B cell (primary cell): ENCODE data around the gene UBTD1. TPM values are rescaled to one million over a fixed set of nuclear protein-coding genes. Genes with fewer than 3 reads are reported as not detected.

ENCODE experiments used
- ATAC-seq: fragments of 200-7000 bp; cut with Tn5 transposase; one replicate; pipeline ENCODE4 v1.10.0; 2021; ENCODE audit warnings: low read depth, mild to moderate bottlenecking, moderate number of reproducible peaks, moderate library complexity
- CTCF ChIA-PET: fragments of 350-600 bp; sonication (Branson Sonifier 250); formaldehyde crosslinking; loops from one replicate; lab custom pipeline; 2021; ENCODE audit warnings: antibody characterized with exemption, inconsistent platforms; lab: Charles Lee
- POLR2A ChIA-PET: fragments of 350-600 bp; sonication (Branson Sonifier 250); formaldehyde crosslinking; loops from one replicate; lab custom pipeline; 2021; ENCODE audit warnings: antibody characterized with exemption; lab: Charles Lee
- DNase-seq: peaks from one replicate; pipeline ENCODE4 v3.0.0; 2013
- H2AFZ ChIP-seq: 2 replicates; pipeline ENCODE4 v1.6.1; 2012; ENCODE audit warnings: mild to moderate bottlenecking, low read depth, low read length; ENCODE audit not compliant: insufficient read depth, poor library complexity, severe bottlenecking
- H3K27ac ChIP-seq, 2 donors: 1 replicate in 1 of 2; 2 replicates in 1 of 2; pipeline ENCODE4 v1.5.1; 2012 to 2013; ENCODE audit warnings: low read length in 2 of 2, mild to moderate bottlenecking in 2 of 2, moderate library complexity in 1 of 2
- H3K27me3 ChIP-seq, 4 experiments: fragments of 200-600 bp in 1 of 4; sonication (generic) in 1 of 4; replicated peaks in 1 of 4; 1 replicate in 2 of 4; 2 replicates in 2 of 4; pipeline versions ENCODE4 v1.6.1 to v1.7.0; 2013 to 2016; ENCODE audit warnings: low read length in 3 of 4, mild to moderate bottlenecking in 2 of 4, mixed read lengths in 1 of 4, moderate library complexity in 1 of 4; ENCODE audit not compliant: insufficient read depth in 4 of 4, control insufficient read depth in 3 of 4; ENCODE audit errors: control extremely low read depth in 1 of 4
- H3K36me3 ChIP-seq, 2 experiments: replicated peaks in 1 of 2; 1 replicate in 1 of 2; 2 replicates in 1 of 2; pipeline versions ENCODE4 v1.6.1 to v1.7.1; 2013; ENCODE audit warnings: low read length in 1 of 2; ENCODE audit not compliant: insufficient read depth in 2 of 2, control insufficient read depth in 1 of 2; ENCODE audit errors: control extremely low read depth in 1 of 2, extremely low read depth in 1 of 2
- H3K4me1 ChIP-seq, 2 donors: fragments of 200-600 bp in 1 of 2; sonication (generic) in 1 of 2; 1 replicate in 1 of 2; 2 replicates in 1 of 2; pipeline versions ENCODE4 v1.5.1 to v1.6.1; 2013 to 2017; ENCODE audit warnings: low read length in 2 of 2; ENCODE audit not compliant: control insufficient read depth in 2 of 2, insufficient read depth in 2 of 2
- H3K4me2 ChIP-seq: replicated peaks from 2 replicates; pipeline ENCODE3; 2012; ENCODE audit warnings: mild to moderate bottlenecking, low read depth, low read length; ENCODE audit not compliant: poor library complexity, severe bottlenecking
- H3K4me3 ChIP-seq, 5 experiments: fragments of 200-600 bp in 1 of 5; sonication (generic) in 1 of 5; 1 replicate in 3 of 5; 2 replicates in 2 of 5; pipeline versions ENCODE4 v1.5.1 to v1.7.0; 2011 to 2016; ENCODE audit warnings: low read length in 4 of 5, mild to moderate bottlenecking in 4 of 5, low read depth in 2 of 5, control low read depth in 1 of 5, moderate library complexity in 1 of 5; ENCODE audit not compliant: insufficient read depth in 1 of 5; ENCODE audit errors: control extremely low read depth in 1 of 5, extremely low read depth in 1 of 5
- H3K79me2 ChIP-seq: fragments of 200-600 bp; sonication (generic); one replicate; pipeline ENCODE4 v1.6.0; 2016; ENCODE audit warnings: low read length; ENCODE audit not compliant: control insufficient read depth, insufficient read depth
- H3K9ac ChIP-seq: fragments of 200-600 bp; sonication (generic); 2 replicates; pipeline ENCODE4 v1.6.1; 2017; ENCODE audit warnings: mild to moderate bottlenecking, low read length, moderate library complexity
- H3K9me3 ChIP-seq, 3 donors: one replicate each; pipeline versions ENCODE4 v1.6.1 to v1.7.1; 2013; ENCODE audit warnings: low read length in 2 of 3; ENCODE audit not compliant: control insufficient read depth in 2 of 3, insufficient read depth in 1 of 3; ENCODE audit errors: control extremely low read depth in 1 of 3
- H4K20me1 ChIP-seq: 2 replicates; pipeline ENCODE4 v1.6.0; 2012; ENCODE audit warnings: mild to moderate bottlenecking, low read length; ENCODE audit not compliant: insufficient read depth, control insufficient read depth, poor library complexity, severe bottlenecking
- H3K27ac Mint-ChIP-seq: one replicate; pipeline ENCODE4 v1.8.0; 2021; ENCODE audit warnings: mixed read lengths
- H3K27me3 Mint-ChIP-seq: one replicate; pipeline ENCODE4 v1.8.0; 2021; ENCODE audit warnings: mixed read lengths
- H3K4me1 Mint-ChIP-seq: one replicate; pipeline ENCODE4 v1.8.0; 2021; ENCODE audit warnings: mixed read lengths
- H3K4me3 Mint-ChIP-seq: one replicate; pipeline ENCODE4 v1.8.0; 2021; ENCODE audit warnings: mixed read lengths
- H3K9me3 Mint-ChIP-seq: one replicate; pipeline ENCODE4 v1.8.0; 2022; ENCODE audit warnings: mixed read lengths; ENCODE audit not compliant: insufficient read depth
- CTCF ChIP-seq: fragments of 200-600 bp; IDR thresholded peaks from one replicate; pipeline ENCODE4 v1.8.0; 2022; ENCODE audit warnings: antibody characterized with exemption, mild to moderate bottlenecking
- EZH2 ChIP-seq: IDR thresholded peaks from 2 replicates; pipeline ENCODE4 v1.6.1; 2012; ENCODE audit warnings: borderline replicate concordance, low read depth, mild to moderate bottlenecking, moderate library complexity, low read length; ENCODE audit not compliant: insufficient read depth, poor library complexity, severe bottlenecking
- WGBS: methylation state at CpG from one replicate; pipeline ENCODE4 v1.1.5; 2013; ENCODE audit warnings: missing lambda C conversion rate; ENCODE audit not compliant: insufficient coverage; 5-methylcytosine and 5-hydroxymethylcytosine counted together
- intact Hi-C: fragments of 100-400 bp; cut with micrococcal nuclease; formaldehyde crosslinking; loops from one replicate; pipeline ENCODE4 v1.10.0; 2022
- polyA plus RNA-seq: library from polyadenylated mRNA; depleted of rRNA; stranded (reverse); fragments of >200 nt; gene quantifications from 2 replicates; pipeline ENCODE4 v1.2.3, GENCODE V29; 2012
- total RNA-seq, 2 donors: library from RNA; stranded (reverse); fragments of 120-200 nt in 1 of 2; gene quantifications; 1 replicate in 1 of 2; 2 replicates in 1 of 2; pipeline versions ENCODE4 v1.2.3 to v1.2.4, GENCODE V29; 2013 to 2022

Gene UBTD1
- total and polyA plus RNA-seq, 2 donors (not counting 1 experiment from before 2014, with no cell fraction given) = 1.3 to 1.8 TPM

- Histone ChIP-seq H3K9me3 (no peaks in the 10 kb centered on the region), H2AFZ (no peak overlapping the region), H3K4me3 (no peak overlapping the region), H3K9ac (no peak overlapping the region), H3K36me3 (no peaks in the 10 kb centered on the region), H4K20me1 (no peaks in the 10 kb centered on the region), H3K4me1 (no peaks in the 10 kb centered on the region), H3K79me2 (no peaks in the 10 kb centered on the region), H3K27ac (no peak overlapping the region), H3K4me2 (no peak overlapping the region), H3K27me3 (peaks cover 0 to 24% (median 6%) of the 10 kb centered on the region in 4 experiments)
- Mint-ChIP-seq H3K4me1 (peaks cover 5% of the 10 kb centered on the region), H3K27me3 (peaks cover 32% of the 10 kb centered on the region), H3K9me3 (no peaks in the 10 kb centered on the region), H3K27ac (no peak overlapping the region), H3K4me3 (no peak overlapping the region)
- ChIA-PET POLR2A (no interaction called here), CTCF (no interaction called here)
- WGBS = 57% methylated on average over 1 of the region's 1 CpG
- TF ChIP-seq EZH2 (no peak), CTCF (no peak)
- no peak for DNase-seq
- no peak for ATAC-seq
- intact Hi-C loops = no loop called here
Observed at GRCh38 chr10:97508342-97508741, 9.6 kb downstream of the UBTD1 start.

GRCh38 chr10:97509120-97509680 is 10.5 kb downstream of the UBTD1 start:
- Histone ChIP-seq H3K27ac (no peak overlapping the region), H3K9ac (no peak overlapping the region), H3K9me3 (no peaks in the 10 kb centered on the region), H3K79me2 (no peaks in the 10 kb centered on the region), H3K36me3 (no peaks in the 10 kb centered on the region), H3K4me2 (no peak overlapping the region), H3K4me1 (no peaks in the 10 kb centered on the region), H4K20me1 (no peaks in the 10 kb centered on the region), H3K4me3 (no peak overlapping the region), H2AFZ (no peak overlapping the region), H3K27me3 (peaks cover 0 to 15% (median 4%) of the 10 kb centered on the region in 4 experiments)
- Mint-ChIP-seq H3K4me3 (no peak overlapping the region), H3K9me3 (no peaks in the 10 kb centered on the region), H3K4me1 (peaks cover 5% of the 10 kb centered on the region), H3K27me3 (peaks cover 33% of the 10 kb centered on the region), H3K27ac (no peak overlapping the region)
- WGBS = 67% methylated on average over 8 of the region's 8 CpGs
- ChIA-PET POLR2A (no interaction called here), CTCF (no interaction called here)
- TF ChIP-seq EZH2 = no peak
- TF ChIP-seq CTCF = no peak
- ATAC-seq (no peak), DNase-seq (no peak)
- intact Hi-C loops = no loop called here
